Neural cell (in vitro differentiated cells): ENCODE data around the gene RAC3. TPM values are rescaled to one million over a fixed set of nuclear protein-coding genes. Genes with fewer than 3 reads are reported as not detected.

Experiments
- H2AFZ ChIP-seq: fragments of 200-600, 300-800 bp; sonication (generic), shearing (Covaris generic); 2 replicates; pipeline ENCODE4 v1.6.0; 2014; ENCODE audit warnings: low read depth, mild to moderate bottlenecking, antibody characterized with exemption, low read length, moderate library complexity
- H3F3A ChIP-seq: fragments of 200-600 bp; shearing (Covaris generic); 2 replicates; pipeline ENCODE4 v1.6.1; 2016; ENCODE audit warnings: mild to moderate bottlenecking, moderate library complexity, mixed read lengths, antibody characterized with exemption, low read length; ENCODE audit not compliant: insufficient read depth, poor library complexity, severe bottlenecking
- H3K27ac ChIP-seq: fragments of 200-600, 300-800 bp; sonication (generic), shearing (Covaris generic); 2 replicates; pipeline ENCODE4 v1.5.1; 2014; ENCODE audit warnings: mild to moderate bottlenecking, low read length, moderate library complexity
- H3K27me3 ChIP-seq: fragments of 300-800, 200-600 bp; sonication (generic), shearing (Covaris generic); 2 replicates; pipeline ENCODE4 v1.6.0; 2014; ENCODE audit warnings: mild to moderate bottlenecking, low read depth, low read length, moderate library complexity; ENCODE audit not compliant: insufficient read depth
- H3K36me3 ChIP-seq: fragments of 300-800, 200-600 bp; sonication (generic), shearing (Covaris generic); 2 replicates; pipeline ENCODE4 v1.5.1; 2014; ENCODE audit warnings: mild to moderate bottlenecking, antibody characterized with exemption, low read length, moderate library complexity; ENCODE audit not compliant: insufficient read depth
- H3K4me2 ChIP-seq: fragments of 300-800, 200-600 bp; sonication (generic), shearing (Covaris generic); 2 replicates; pipeline ENCODE4 v1.6.0; 2014; ENCODE audit warnings: mild to moderate bottlenecking, low read length
- H3K4me3 ChIP-seq: fragments of 300-800, 200-600 bp; sonication (generic), shearing (Covaris generic); 2 replicates; pipeline ENCODE4 v1.5.1; 2014; ENCODE audit warnings: mild to moderate bottlenecking, low read length, moderate library complexity
- H3K79me2 ChIP-seq: fragments of 200-600 bp; shearing (Covaris generic); replicated peaks from 2 replicates; pipeline ENCODE4 v1.6.0; 2014; ENCODE audit warnings: mild to moderate bottlenecking, low read length, moderate library complexity; ENCODE audit not compliant: insufficient read depth
- H3K9ac ChIP-seq: fragments of 300-800, 200-600 bp; sonication (generic), shearing (Covaris generic); 2 replicates; pipeline ENCODE4 v1.6.1; 2016; ENCODE audit warnings: mild to moderate bottlenecking, low read length, mixed read lengths
- H3K9me2 ChIP-seq: fragments of 200-600 bp; shearing (Covaris generic); 2 replicates; pipeline ENCODE4 v1.6.1; 2016; ENCODE audit warnings: mild to moderate bottlenecking, low read length, mixed read lengths; ENCODE audit not compliant: insufficient read depth
- H3K9me3 ChIP-seq: fragments of 200-600, 300-800 bp; sonication (generic), shearing (Covaris generic); 2 replicates; pipeline ENCODE4 v1.6.1; 2016; ENCODE audit warnings: mild to moderate bottlenecking, mixed run types, low read length, moderate library complexity, mixed read lengths
- H4K20me1 ChIP-seq: fragments of 200-600 bp; shearing (Covaris generic); 2 replicates; pipeline ENCODE4 v1.6.1; 2016; ENCODE audit warnings: mild to moderate bottlenecking, mixed run types; ENCODE audit not compliant: insufficient read depth
- EP300 ChIP-seq: fragments of 450-650 bp; conservative IDR thresholded peaks from 2 replicates; pipeline ENCODE4 v1.6.1; 2014; ENCODE audit warnings: antibody characterized with exemption, mild to moderate bottlenecking, moderate library complexity; ENCODE audit not compliant: poor library complexity, severe bottlenecking
- EZH2 ChIP-seq: fragments of 200-600, 300-800 bp; shearing (Covaris generic), sonication (generic); IDR thresholded peaks from 2 replicates; pipeline ENCODE4 v1.6.1; 2014; ENCODE audit warnings: antibody characterized with exemption, low read length, borderline replicate concordance, mild to moderate bottlenecking; ENCODE audit not compliant: insufficient read depth, poor library complexity, severe bottlenecking
- MXI1 ChIP-seq: fragments of 450-650 bp; conservative IDR thresholded peaks from 2 replicates; pipeline ENCODE4 v1.6.1; 2014; ENCODE audit warnings: antibody characterized with exemption, mild to moderate bottlenecking; ENCODE audit not compliant: poor library complexity, severe bottlenecking
- POLR2AphosphoS5 ChIP-seq: IDR thresholded peaks from 2 replicates; pipeline ENCODE4 v1.6.1; 2012
- RAD21 ChIP-seq: fragments of 450-650 bp; conservative IDR thresholded peaks from 2 replicates; pipeline ENCODE4 v1.6.1; 2014; ENCODE audit warnings: antibody characterized with exemption, mild to moderate bottlenecking, moderate library complexity
- SMC3 ChIP-seq: fragments of 450-650 bp; conservative IDR thresholded peaks from 2 replicates; pipeline ENCODE4 v1.6.1; 2014; ENCODE audit warnings: antibody characterized with exemption, mild to moderate bottlenecking, moderate library complexity; ENCODE audit not compliant: poor library complexity
- TAF1 ChIP-seq: IDR thresholded peaks from 2 replicates; pipeline ENCODE4 v1.6.1; 2012; ENCODE audit warnings: low read depth
- polyA plus RNA-seq: library from polyadenylated mRNA; depleted of rRNA; stranded (reverse); fragments of >200 nt; gene quantifications from 2 replicates; pipeline ENCODE4 v1.2.3, GENCODE V29; 2014
- TF ChIP-seq, protein P1 (sequence below): IDR thresholded peaks from 2 replicates; pipeline ENCODE4 v1.6.1; 2012; ENCODE audit warnings: borderline replicate concordance
- TF ChIP-seq, protein P2 (sequence below): fragments of 450-650 bp; IDR thresholded peaks from 2 replicates; pipeline ENCODE4 v1.5.1; 2014; ENCODE audit warnings: antibody characterized with exemption, mild to moderate bottlenecking, moderate library complexity; ENCODE audit not compliant: poor library complexity, severe bottlenecking

Gene RAC3
- polyA plus RNA-seq, 1 donor from 2014 or later = 211 TPM

DNA sequence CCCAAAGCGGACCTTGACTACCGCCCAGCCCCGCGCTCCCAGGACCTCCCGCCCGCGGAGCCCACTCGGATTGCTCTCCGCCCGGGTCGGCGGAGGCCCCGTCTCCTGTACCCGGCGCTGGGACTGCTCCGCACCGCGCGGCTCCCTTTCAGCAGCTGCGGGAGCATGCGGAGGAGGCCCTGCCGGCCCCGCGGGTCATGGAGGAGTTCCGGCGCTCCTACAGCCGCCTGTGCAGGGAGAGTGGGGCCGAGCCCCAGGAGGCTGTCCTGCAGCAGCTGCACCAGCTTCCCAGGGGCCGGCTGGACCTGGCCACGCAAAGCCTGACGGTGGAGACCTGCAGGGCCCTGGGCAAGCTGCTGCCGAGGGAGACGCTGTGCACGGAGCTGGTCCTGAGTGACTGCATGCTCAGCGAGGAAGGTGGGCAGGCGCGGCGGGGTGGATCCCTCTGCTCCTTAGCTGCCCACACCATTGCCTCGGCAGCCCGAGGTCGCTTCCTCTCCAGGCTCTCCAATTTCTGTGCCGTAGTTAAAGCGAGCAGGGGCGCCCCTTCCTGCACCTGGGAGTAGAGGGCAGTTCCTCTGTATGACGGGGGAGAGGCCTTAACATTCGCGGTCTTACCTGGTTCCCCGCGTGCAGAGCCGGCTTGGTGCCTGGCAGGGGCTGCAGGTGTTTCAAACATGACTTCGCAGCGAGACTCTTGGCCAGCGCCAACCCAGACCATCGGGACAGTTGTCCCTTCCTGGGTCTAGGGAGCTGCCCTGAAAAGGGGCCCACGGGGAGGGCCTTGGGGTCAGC, 7.8 kb upstream of the RAC3 start:
- peaks cover 11% of the 10 kb centered on the region for H3K79me2 ChIP-seq
- TF ChIP-seq, protein P1, sequence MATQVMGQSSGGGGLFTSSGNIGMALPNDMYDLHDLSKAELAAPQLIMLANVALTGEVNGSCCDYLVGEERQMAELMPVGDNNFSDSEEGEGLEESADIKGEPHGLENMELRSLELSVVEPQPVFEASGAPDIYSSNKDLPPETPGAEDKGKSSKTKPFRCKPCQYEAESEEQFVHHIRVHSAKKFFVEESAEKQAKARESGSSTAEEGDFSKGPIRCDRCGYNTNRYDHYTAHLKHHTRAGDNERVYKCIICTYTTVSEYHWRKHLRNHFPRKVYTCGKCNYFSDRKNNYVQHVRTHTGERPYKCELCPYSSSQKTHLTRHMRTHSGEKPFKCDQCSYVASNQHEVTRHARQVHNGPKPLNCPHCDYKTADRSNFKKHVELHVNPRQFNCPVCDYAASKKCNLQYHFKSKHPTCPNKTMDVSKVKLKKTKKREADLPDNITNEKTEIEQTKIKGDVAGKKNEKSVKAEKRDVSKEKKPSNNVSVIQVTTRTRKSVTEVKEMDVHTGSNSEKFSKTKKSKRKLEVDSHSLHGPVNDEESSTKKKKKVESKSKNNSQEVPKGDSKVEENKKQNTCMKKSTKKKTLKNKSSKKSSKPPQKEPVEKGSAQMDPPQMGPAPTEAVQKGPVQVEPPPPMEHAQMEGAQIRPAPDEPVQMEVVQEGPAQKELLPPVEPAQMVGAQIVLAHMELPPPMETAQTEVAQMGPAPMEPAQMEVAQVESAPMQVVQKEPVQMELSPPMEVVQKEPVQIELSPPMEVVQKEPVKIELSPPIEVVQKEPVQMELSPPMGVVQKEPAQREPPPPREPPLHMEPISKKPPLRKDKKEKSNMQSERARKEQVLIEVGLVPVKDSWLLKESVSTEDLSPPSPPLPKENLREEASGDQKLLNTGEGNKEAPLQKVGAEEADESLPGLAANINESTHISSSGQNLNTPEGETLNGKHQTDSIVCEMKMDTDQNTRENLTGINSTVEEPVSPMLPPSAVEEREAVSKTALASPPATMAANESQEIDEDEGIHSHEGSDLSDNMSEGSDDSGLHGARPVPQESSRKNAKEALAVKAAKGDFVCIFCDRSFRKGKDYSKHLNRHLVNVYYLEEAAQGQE = no peak
- TF ChIP-seq SMC3 (peak; percentile 24), RAD21 (no peak), TAF1 (no peak), EP300 (no peak), MXI1 (peak; percentile 66), POLR2AphosphoS5 (peak; percentile 5), EZH2 (no peak)
- TF ChIP-seq, protein P2, sequence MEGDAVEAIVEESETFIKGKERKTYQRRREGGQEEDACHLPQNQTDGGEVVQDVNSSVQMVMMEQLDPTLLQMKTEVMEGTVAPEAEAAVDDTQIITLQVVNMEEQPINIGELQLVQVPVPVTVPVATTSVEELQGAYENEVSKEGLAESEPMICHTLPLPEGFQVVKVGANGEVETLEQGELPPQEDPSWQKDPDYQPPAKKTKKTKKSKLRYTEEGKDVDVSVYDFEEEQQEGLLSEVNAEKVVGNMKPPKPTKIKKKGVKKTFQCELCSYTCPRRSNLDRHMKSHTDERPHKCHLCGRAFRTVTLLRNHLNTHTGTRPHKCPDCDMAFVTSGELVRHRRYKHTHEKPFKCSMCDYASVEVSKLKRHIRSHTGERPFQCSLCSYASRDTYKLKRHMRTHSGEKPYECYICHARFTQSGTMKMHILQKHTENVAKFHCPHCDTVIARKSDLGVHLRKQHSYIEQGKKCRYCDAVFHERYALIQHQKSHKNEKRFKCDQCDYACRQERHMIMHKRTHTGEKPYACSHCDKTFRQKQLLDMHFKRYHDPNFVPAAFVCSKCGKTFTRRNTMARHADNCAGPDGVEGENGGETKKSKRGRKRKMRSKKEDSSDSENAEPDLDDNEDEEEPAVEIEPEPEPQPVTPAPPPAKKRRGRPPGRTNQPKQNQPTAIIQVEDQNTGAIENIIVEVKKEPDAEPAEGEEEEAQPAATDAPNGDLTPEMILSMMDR = no peak
- H3K27ac ChIP-seq = peak overlapping the region; percentile 45
- H3K36me3 ChIP-seq = no peaks in the 10 kb centered on the region
- H3K9me3 ChIP-seq = no peaks in the 10 kb centered on the region
- H4K20me1 ChIP-seq = no peaks in the 10 kb centered on the region
- H2AFZ ChIP-seq = no peak overlapping the region
- no peaks in the 10 kb centered on the region for H3K9me2 ChIP-seq
- peak overlapping the region; percentile 96 for H3K4me3 ChIP-seq
- no peaks in the 10 kb centered on the region for H3K27me3 ChIP-seq
- peak overlapping the region; percentile 74 for H3K9ac ChIP-seq
- H3F3A ChIP-seq = no peaks in the 10 kb centered on the region
- peak overlapping the region; percentile 84 for H3K4me2 ChIP-seq

GRCh38 chr17:82024859-82025258, 6.6 kb upstream of the RAC3 start:
- TF ChIP-seq RAD21 (no peak), EP300 (no peak), POLR2AphosphoS5 (no peak), EZH2 (no peak), TAF1 (no peak), MXI1 (no peak), SMC3 (no peak)
- TF ChIP-seq, protein P2 = no peak
- TF ChIP-seq, protein P1 = no peak
- peaks cover 11% of the 10 kb centered on the region for H3K79me2 ChIP-seq
- no peaks in the 10 kb centered on the region for H3K9me2 ChIP-seq
- no peaks in the 10 kb centered on the region for H3K27me3 ChIP-seq
- no peak overlapping the region for H3K4me3 ChIP-seq
- H3K36me3 ChIP-seq = no peaks in the 10 kb centered on the region
- H3K9ac ChIP-seq = no peak overlapping the region
- H3K9me3 ChIP-seq = no peaks in the 10 kb centered on the region
- no peak overlapping the region for H3K27ac ChIP-seq
- no peak overlapping the region for H3K4me2 ChIP-seq
- H3F3A ChIP-seq = no peaks in the 10 kb centered on the region
- no peaks in the 10 kb centered on the region for H4K20me1 ChIP-seq
- no peak overlapping the region for H2AFZ ChIP-seq
